A673 (cell line): ENCODE measurements around the gene POLK. TPM values are rescaled to one million over a fixed set of nuclear protein-coding genes. Genes with fewer than 3 reads are reported as not detected.
A peak's percentile ranks its signal among the peaks of the same experiment; 100 is the strongest.

Experiments used
- BruUV-seq: library from RNA; stranded (reverse); fragments of 400-500 nt; replicated peaks from 2 replicates; lab custom pipeline; 2021; lab: Mats Ljungman, UMichigan
- CTCF ChIA-PET: fragments of 300-600 bp; sonication (Branson Sonifier 250); formaldehyde crosslinking; loops from one replicate; lab custom pipeline; 2022; ENCODE audit warnings: antibody characterized with exemption; lab: Charles Lee
- POLR2A ChIA-PET: fragments of 300-600 bp; sonication (Branson Sonifier 250); formaldehyde crosslinking; loops from one replicate; lab custom pipeline; 2022; ENCODE audit warnings: antibody characterized with exemption; ENCODE audit not compliant: low non-redundant PET; lab: Charles Lee
- DNase-seq: peaks from one replicate; pipeline ENCODE4 v3.0.0-alpha.2; 2015; ENCODE audit warnings: low spot score
- H3K27ac ChIP-seq: fragments of 200-600 bp; sonication (generic); 2 replicates; pipeline ENCODE4 v1.5.1; 2016; ENCODE audit warnings: mixed run types, low read depth, mild to moderate bottlenecking, mixed read lengths, antibody characterized with exemption, low read length; ENCODE audit not compliant: poor library complexity, severe bottlenecking
- H3K27me3 ChIP-seq: fragments of 200-600 bp; sonication (generic); replicated peaks from 2 replicates; pipeline ENCODE4 v1.6.1; 2017; ENCODE audit warnings: mixed run types, low read depth, mild to moderate bottlenecking, mixed read lengths, antibody characterized with exemption, low read length; ENCODE audit not compliant: insufficient read depth, poor library complexity
- H3K36me3 ChIP-seq: fragments of 200-600 bp; sonication (generic); 2 replicates; pipeline ENCODE4 v1.6.1; 2016; ENCODE audit warnings: mixed run types, mild to moderate bottlenecking, mixed read lengths, antibody characterized with exemption, low read length; ENCODE audit not compliant: insufficient read depth, poor library complexity, severe bottlenecking
- H3K4me1 ChIP-seq: fragments of 200-600 bp; sonication (generic); 2 replicates; pipeline ENCODE4 v1.6.1; 2017; ENCODE audit warnings: mixed run types, mild to moderate bottlenecking, mixed read lengths, antibody characterized with exemption, low read length; ENCODE audit not compliant: insufficient read depth, poor library complexity, severe bottlenecking
- H3K4me3 ChIP-seq: fragments of 200-600 bp; sonication (generic); 2 replicates; pipeline ENCODE4 v1.5.1; 2016; ENCODE audit warnings: low read depth, mixed run types, mild to moderate bottlenecking, mixed read lengths, low read length; ENCODE audit not compliant: poor library complexity, severe bottlenecking
- H3K9me3 ChIP-seq: fragments of 200-600 bp; sonication (generic); 2 replicates; pipeline ENCODE4 v1.6.1; 2016; ENCODE audit warnings: mixed run types, low read depth, mild to moderate bottlenecking, mixed read lengths, antibody characterized with exemption, low read length; ENCODE audit not compliant: poor library complexity, severe bottlenecking
- EZH2 ChIP-seq: fragments of 200-600 bp; sonication (generic); IDR thresholded peaks from 2 replicates; pipeline ENCODE4 v1.6.1; 2017; ENCODE audit warnings: borderline replicate concordance, low read depth, mild to moderate bottlenecking, mixed read lengths, antibody characterized with exemption, low read length; ENCODE audit not compliant: poor library complexity, severe bottlenecking
- intact Hi-C: fragments of 100-400 bp; cut with micrococcal nuclease; formaldehyde crosslinking; loops from one replicate; pipeline ENCODE4 v1.10.0; 2022; ENCODE audit not compliant: unreplicated experiment
- total RNA-seq: library from RNA; stranded (reverse); gene quantifications from 2 replicates; pipeline ENCODE4 v1.2.3, GENCODE V29; 2021
- TF ChIP-seq, protein P1 (sequence below): fragments of 300-800, 200-600 bp; sonication (generic); conservative IDR thresholded peaks from 2 replicates; pipeline ENCODE4 v1.5.1; 2017; ENCODE audit warnings: low read depth, mild to moderate bottlenecking, antibody characterized with exemption, low read length, moderate library complexity, mixed read lengths

Gene POLK
- total RNA-seq, 1 experiment from 2014 or later, result 23.2 TPM

DNA sequence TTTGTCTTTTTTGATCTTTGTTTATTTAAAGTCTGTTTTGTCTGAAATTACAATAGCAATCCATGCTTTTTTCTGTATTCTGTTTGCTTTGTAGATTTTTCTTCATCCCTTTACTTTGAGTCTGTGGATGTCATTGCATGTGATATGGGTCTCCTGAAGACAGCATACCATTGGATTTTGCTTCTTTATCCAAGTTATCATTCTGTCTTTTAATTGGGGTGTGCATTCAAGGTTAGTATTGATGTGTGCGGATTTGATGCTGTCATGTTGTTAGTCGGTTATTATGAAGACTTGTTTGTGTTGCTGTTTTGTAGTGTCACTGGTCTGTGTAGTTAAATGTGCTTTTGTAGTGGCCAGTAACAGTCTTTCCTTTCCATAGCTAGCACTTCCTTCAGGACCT lies 23.0 kb downstream of the POLK start:
- Histone ChIP-seq H3K36me3 (no peaks in the 10 kb centered on the region), H3K4me1 (no peaks in the 10 kb centered on the region), H3K4me3 (no peak overlapping the region), H3K9me3 (peaks cover 16% of the 10 kb centered on the region), H3K27me3 (no peaks in the 10 kb centered on the region), H3K27ac (no peak overlapping the region)
- no TSS peak for BruUV-seq
- ChIA-PET POLR2A (no interaction called here), CTCF (no interaction called here)
- TF ChIP-seq, protein P1, sequence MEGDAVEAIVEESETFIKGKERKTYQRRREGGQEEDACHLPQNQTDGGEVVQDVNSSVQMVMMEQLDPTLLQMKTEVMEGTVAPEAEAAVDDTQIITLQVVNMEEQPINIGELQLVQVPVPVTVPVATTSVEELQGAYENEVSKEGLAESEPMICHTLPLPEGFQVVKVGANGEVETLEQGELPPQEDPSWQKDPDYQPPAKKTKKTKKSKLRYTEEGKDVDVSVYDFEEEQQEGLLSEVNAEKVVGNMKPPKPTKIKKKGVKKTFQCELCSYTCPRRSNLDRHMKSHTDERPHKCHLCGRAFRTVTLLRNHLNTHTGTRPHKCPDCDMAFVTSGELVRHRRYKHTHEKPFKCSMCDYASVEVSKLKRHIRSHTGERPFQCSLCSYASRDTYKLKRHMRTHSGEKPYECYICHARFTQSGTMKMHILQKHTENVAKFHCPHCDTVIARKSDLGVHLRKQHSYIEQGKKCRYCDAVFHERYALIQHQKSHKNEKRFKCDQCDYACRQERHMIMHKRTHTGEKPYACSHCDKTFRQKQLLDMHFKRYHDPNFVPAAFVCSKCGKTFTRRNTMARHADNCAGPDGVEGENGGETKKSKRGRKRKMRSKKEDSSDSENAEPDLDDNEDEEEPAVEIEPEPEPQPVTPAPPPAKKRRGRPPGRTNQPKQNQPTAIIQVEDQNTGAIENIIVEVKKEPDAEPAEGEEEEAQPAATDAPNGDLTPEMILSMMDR, result no peak
- no peak for TF ChIP-seq EZH2
- DNase-seq, result no peak
- intact Hi-C loops, result no loop called here

DNA sequence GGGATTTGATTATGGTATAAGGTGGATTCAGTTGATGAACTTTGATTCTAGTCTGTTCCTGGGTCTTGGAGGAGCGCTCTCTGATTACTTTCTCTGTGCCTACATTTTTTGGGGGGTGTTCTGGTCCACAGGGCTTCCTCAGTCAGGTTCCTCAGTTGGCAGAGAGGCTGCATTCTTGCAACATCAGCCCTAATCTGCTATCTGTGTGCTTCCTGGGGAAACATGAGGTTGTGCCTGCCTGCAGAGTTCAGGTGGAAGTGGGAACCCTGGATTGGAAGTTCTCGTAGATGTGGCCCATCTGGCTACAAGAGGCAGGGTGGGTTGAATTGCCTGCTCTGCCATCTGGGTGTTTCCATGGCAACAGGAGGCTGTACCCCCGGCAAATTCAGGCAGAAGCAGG lies 24.5 kb downstream of the POLK start:
- Histone ChIP-seq H3K27me3 (no peaks in the 10 kb centered on the region), H3K36me3 (no peaks in the 10 kb centered on the region), H3K4me3 (no peak overlapping the region), H3K4me1 (no peaks in the 10 kb centered on the region), H3K9me3 (peaks cover 16% of the 10 kb centered on the region), H3K27ac (no peak overlapping the region)
- ChIA-PET POLR2A (no interaction called here), CTCF (no interaction called here)
- intact Hi-C loops, result no loop called here
- BruUV-seq, result no TSS peak
- no peak for TF ChIP-seq EZH2
- TF ChIP-seq, protein P1, result no peak
- DNase-seq, result no peak

DNA sequence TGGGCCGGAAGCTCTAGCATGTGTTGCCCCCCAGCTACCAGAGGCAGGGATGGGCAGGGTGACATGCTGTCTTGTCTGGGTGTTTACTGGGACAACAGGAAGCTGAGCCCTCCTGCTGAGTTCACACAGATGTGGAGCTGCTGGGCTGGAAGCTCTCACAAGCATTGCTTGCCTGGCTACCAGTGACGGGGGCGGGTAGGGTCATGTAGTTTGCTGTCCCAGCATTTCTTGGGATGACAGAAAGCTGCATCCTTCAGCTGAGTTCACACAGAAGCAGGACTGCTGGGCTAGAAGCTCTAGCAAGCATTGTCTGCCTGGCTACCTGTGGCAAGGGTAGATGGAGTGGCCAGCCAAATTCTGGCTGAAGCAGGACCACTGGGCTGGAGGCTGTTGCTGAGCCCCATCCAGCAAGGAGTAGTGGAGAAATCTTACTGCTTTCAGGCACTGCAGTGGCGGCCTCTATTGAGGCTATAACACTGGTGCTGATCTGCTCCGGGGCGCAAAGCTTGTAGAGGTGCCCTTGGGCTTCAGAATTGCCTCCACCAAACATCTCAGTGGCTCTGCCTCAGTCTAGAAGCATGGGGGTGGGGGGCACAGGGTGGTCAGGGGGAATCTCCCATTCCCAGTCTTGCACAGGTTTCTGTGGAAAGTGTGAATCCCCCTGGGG lies 25.1 kb downstream of the POLK start:
- DNase-seq, result peak; percentile 23
- H3K9me3 ChIP-seq, result peaks cover 16% of the 10 kb centered on the region
- CTCF ChIA-PET, result no interaction called here
- no peaks in the 10 kb centered on the region for H3K27me3 ChIP-seq
- TF ChIP-seq EZH2, result no peak
- TF ChIP-seq, protein P1, result no peak
- H3K36me3 ChIP-seq, result no peaks in the 10 kb centered on the region
- no peak overlapping the region for H3K27ac ChIP-seq
- intact Hi-C loops, result no loop called here
- no peak overlapping the region for H3K4me3 ChIP-seq
- no TSS peak for BruUV-seq
- POLR2A ChIA-PET, result no interaction called here
- H3K4me1 ChIP-seq, result no peaks in the 10 kb centered on the region
